ENCODE data around the gene SHANK1.

GRCh38 chr19:50759886-50760285 is 40.3 kb upstream of the SHANK1 start:
- TF ChIP-seq CTCF (IDR thresholded peaks at IDR 0.05; ENCODE audit: insufficient read depth, low read length, poor library complexity, severe bottlenecking) (no peak), EZH2phosphoT487 (conservative IDR thresholded peaks at IDR 0.05; ENCODE audit: low read length) (no peak)

All from SU-DHL-6 (cell line).